Ovary (tissue), 3 donors: ENCODE results near the gene PTPRN2.

ENCODE experiments used
- POLR2A ChIP-seq: fragments of 450-650 bp; IDR thresholded peaks from one replicate; pipeline ENCODE4 v1.6.1; 2017; ENCODE audit warnings: antibody characterized with exemption, mild to moderate bottlenecking, moderate library complexity
- TF ChIP-seq, protein P1 (sequence below), 3 donors: fragments of 450-650 bp in 2 of 3; fragments of 200-600 bp in 1 of 3; IDR thresholded peaks; one replicate each; pipeline versions ENCODE4 v1.5.1 to v1.8.0; 2016 to 2022; ENCODE audit warnings: antibody characterized with exemption in 3 of 3, mild to moderate bottlenecking in 1 of 3
- donor health status: DM: no; HTN: no; CAD: no.

DNA sequence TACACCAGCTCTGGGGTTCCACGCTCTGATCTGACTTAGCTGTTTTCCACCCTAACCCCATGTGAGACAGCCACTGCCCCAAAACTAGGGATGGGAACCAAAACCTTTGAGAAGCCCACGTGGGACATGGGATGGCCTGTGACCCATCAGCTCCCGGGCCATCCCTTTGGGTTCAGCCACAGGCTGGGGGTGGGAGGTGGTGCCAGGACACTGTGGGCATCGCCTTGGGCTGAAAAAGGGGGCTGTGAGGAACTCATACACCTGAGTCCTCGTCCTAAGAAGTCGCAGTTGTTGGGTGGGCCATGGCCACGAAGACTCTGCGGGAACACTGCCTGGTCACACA lies 871.7 kb downstream of the PTPRN2 start:
- TF ChIP-seq, protein P1, sequence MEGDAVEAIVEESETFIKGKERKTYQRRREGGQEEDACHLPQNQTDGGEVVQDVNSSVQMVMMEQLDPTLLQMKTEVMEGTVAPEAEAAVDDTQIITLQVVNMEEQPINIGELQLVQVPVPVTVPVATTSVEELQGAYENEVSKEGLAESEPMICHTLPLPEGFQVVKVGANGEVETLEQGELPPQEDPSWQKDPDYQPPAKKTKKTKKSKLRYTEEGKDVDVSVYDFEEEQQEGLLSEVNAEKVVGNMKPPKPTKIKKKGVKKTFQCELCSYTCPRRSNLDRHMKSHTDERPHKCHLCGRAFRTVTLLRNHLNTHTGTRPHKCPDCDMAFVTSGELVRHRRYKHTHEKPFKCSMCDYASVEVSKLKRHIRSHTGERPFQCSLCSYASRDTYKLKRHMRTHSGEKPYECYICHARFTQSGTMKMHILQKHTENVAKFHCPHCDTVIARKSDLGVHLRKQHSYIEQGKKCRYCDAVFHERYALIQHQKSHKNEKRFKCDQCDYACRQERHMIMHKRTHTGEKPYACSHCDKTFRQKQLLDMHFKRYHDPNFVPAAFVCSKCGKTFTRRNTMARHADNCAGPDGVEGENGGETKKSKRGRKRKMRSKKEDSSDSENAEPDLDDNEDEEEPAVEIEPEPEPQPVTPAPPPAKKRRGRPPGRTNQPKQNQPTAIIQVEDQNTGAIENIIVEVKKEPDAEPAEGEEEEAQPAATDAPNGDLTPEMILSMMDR (IDR thresholded peaks at IDR 0.05), result no peak
- no peak for TF ChIP-seq POLR2A
